Activated T-helper 1 cell treated with anti-CD3 and anti-CD28 coated beads, Interleukin-12 subunit alpha, Interleukin-12 subunit beta, Interleukin-2, Interleukin-4 antibody, amounts not matched to agents 30 ng/mL and 10 ng/mL and 1 ng/mL, durations not matched to agents 14 hours and 24 hours and 36 hours (primary cell): ENCODE measurements around the gene BDH2. TPM values are rescaled to one million over a fixed set of nuclear protein-coding genes. Genes with fewer than 3 reads are reported as not detected.

Source experiments
- DNase-seq: peaks from one replicate; pipeline ENCODE4 v3.0.0; 2021; ENCODE audit warnings: low spot score
- H3K27ac Mint-ChIP-seq: one replicate; pipeline ENCODE4 v1.8.0; 2021; ENCODE audit warnings: mild to moderate bottlenecking, mixed read lengths
- H3K27me3 Mint-ChIP-seq: one replicate; pipeline ENCODE4 v1.8.0; 2022; ENCODE audit warnings: mild to moderate bottlenecking, moderate library complexity, mixed read lengths; ENCODE audit not compliant: insufficient read depth
- H3K36me3 Mint-ChIP-seq: one replicate; pipeline ENCODE4 v1.8.0; 2021; ENCODE audit warnings: low read depth, mixed read lengths
- H3K4me1 Mint-ChIP-seq: one replicate; pipeline ENCODE4 v1.8.0; 2021; ENCODE audit warnings: low read depth, mixed read lengths
- H3K4me3 Mint-ChIP-seq: one replicate; pipeline ENCODE4 v1.8.0; 2021; ENCODE audit warnings: mild to moderate bottlenecking, moderate library complexity, mixed read lengths
- H3K9me3 Mint-ChIP-seq: one replicate; pipeline ENCODE4 v1.8.0; 2021; ENCODE audit warnings: mixed read lengths
- intact Hi-C: fragments of 100-400 bp; cut with micrococcal nuclease; formaldehyde crosslinking; loops from one replicate; pipeline ENCODE4 v1.15.1; 2024
- total RNA-seq: library from RNA; stranded (reverse); gene quantifications from 2 replicates; pipeline ENCODE4 v1.2.3, GENCODE V29; 2022

The BDH2 gene
- total RNA-seq, 1 donor from 2014 or later = 11.0 TPM

- H3K27ac Mint-ChIP-seq = peak overlapping the region; percentile 100
- no peaks in the 10 kb centered on the region for H3K27me3 Mint-ChIP-seq
These were observed 23.5 kb downstream of the BDH2 start for GRCh38 chr4:103075894-103076746.

GRCh38 chr4:103075435-103075893 lies 24.2 kb downstream of the BDH2 start:
- Mint-ChIP-seq H3K27me3 (no peaks in the 10 kb centered on the region), H3K4me3 (peak overlapping the region; percentile 99), H3K36me3 (peaks cover 28% of the 10 kb centered on the region), H3K27ac (peak overlapping the region; percentile 100), H3K4me1 (peaks cover 55% of the 10 kb centered on the region), H3K9me3 (no peaks in the 10 kb centered on the region)
- no peak for DNase-seq
- intact Hi-C loops = loop anchor here (2.0 to 5.0 kb wide), 2 partner anchors 573 to 643 kb away; no protein-coding TSS in a partner anchor

More at GRCh38 chr4:103075894-103076746, 23.5 kb downstream of the BDH2 start:
- intact Hi-C loops = loop anchor here (1.0 to 5.0 kb wide), 11 partner anchors 8 to 731 kb away; partner anchors contain the start of genes BDH2, CISD2, SLC39A8 and SLC9B1
- Mint-ChIP-seq H3K4me3 (peak overlapping the region; percentile 99), H3K4me1 (peaks cover 51% of the 10 kb centered on the region), H3K9me3 (no peaks in the 10 kb centered on the region), H3K36me3 (peaks cover 26% of the 10 kb centered on the region)
- peak; percentile 60 for DNase-seq

- intact Hi-C loops = loop anchor here (2.0 to 5.0 kb wide), 2 partner anchors 572 to 643 kb away; no protein-coding TSS in a partner anchor
- H3K9me3 Mint-ChIP-seq = no peaks in the 10 kb centered on the region
- H3K4me3 Mint-ChIP-seq = peak overlapping the region; percentile 99
These were observed 24.7 kb downstream of the BDH2 start for GRCh38 chr4:103074744-103075434.

GRCh38 chr4:103073792-103074438 lies 25.7 kb downstream of the BDH2 start:
- Mint-ChIP-seq H3K36me3 (peaks cover 26% of the 10 kb centered on the region), H3K27ac (peak overlapping the region; percentile 23), H3K4me1 (peaks cover 53% of the 10 kb centered on the region), H3K27me3 (no peaks in the 10 kb centered on the region), H3K4me3 (peak overlapping the region; percentile 99), H3K9me3 (no peaks in the 10 kb centered on the region)
- no peak for DNase-seq
- intact Hi-C loops = loop anchor here (2.0 kb wide), 1 partner anchor 571 kb away; no protein-coding TSS in a partner anchor

More at GRCh38 chr4:103074744-103075434, 24.7 kb downstream of the BDH2 start:
- H3K4me1 Mint-ChIP-seq = peaks cover 56% of the 10 kb centered on the region
- DNase-seq = no peak
- H3K27ac Mint-ChIP-seq = peak overlapping the region; percentile 100
- H3K36me3 Mint-ChIP-seq = peaks cover 29% of the 10 kb centered on the region
- H3K27me3 Mint-ChIP-seq = no peaks in the 10 kb centered on the region

- H3K4me1 Mint-ChIP-seq = peaks cover 30% of the 10 kb centered on the region
- H3K9me3 Mint-ChIP-seq = no peaks in the 10 kb centered on the region
- no peak for DNase-seq
- H3K27me3 Mint-ChIP-seq = no peaks in the 10 kb centered on the region
- intact Hi-C loops = loop anchor here (1.0 kb wide), 1 partner anchor 8 kb away; the partner anchor contains the start of gene SLC9B2
- no peak overlapping the region for H3K27ac Mint-ChIP-seq
- peaks cover 42% of the 10 kb centered on the region for H3K36me3 Mint-ChIP-seq
- no peak overlapping the region for H3K4me3 Mint-ChIP-seq
These were observed 31.6 kb downstream of the BDH2 start for GRCh38 chr4:103067841-103068547.

- H3K27me3 Mint-ChIP-seq = no peaks in the 10 kb centered on the region
- no peak for DNase-seq
- peaks cover 36% of the 10 kb centered on the region for H3K36me3 Mint-ChIP-seq
- H3K27ac Mint-ChIP-seq = no peak overlapping the region
- H3K4me3 Mint-ChIP-seq = no peak overlapping the region
- peaks cover 6% of the 10 kb centered on the region for H3K4me1 Mint-ChIP-seq
- H3K9me3 Mint-ChIP-seq = no peaks in the 10 kb centered on the region
- intact Hi-C loops = no loop called here
These were observed 39.0 kb downstream of the BDH2 start for GRCh38 chr4:103060453-103061148.

- Mint-ChIP-seq H3K36me3 (peaks cover 13% of the 10 kb centered on the region), H3K9me3 (no peaks in the 10 kb centered on the region), H3K4me1 (peaks cover 14% of the 10 kb centered on the region), H3K27ac (no peak overlapping the region), H3K27me3 (no peaks in the 10 kb centered on the region), H3K4me3 (no peak overlapping the region)
- DNase-seq = no peak
- intact Hi-C loops = no loop called here
These were observed 45.6 kb downstream of the BDH2 start for GRCh38 chr4:103054030-103054429.

- Mint-ChIP-seq H3K4me3 (no peak overlapping the region), H3K9me3 (no peaks in the 10 kb centered on the region), H3K4me1 (peaks cover 14% of the 10 kb centered on the region)
These were observed 46.9 kb downstream of the BDH2 start for GRCh38 chr4:103052779-103053178.

GRCh38 chr4:103052145-103052544 lies 47.5 kb downstream of the BDH2 start:
- no peak for DNase-seq
- Mint-ChIP-seq H3K9me3 (no peaks in the 10 kb centered on the region), H3K27me3 (no peaks in the 10 kb centered on the region), H3K4me3 (no peak overlapping the region), H3K27ac (no peak overlapping the region), H3K4me1 (peaks cover 14% of the 10 kb centered on the region), H3K36me3 (peaks cover 19% of the 10 kb centered on the region)
- intact Hi-C loops = no loop called here

More at GRCh38 chr4:103052779-103053178, 46.9 kb downstream of the BDH2 start:
- Mint-ChIP-seq H3K36me3 (peaks cover 16% of the 10 kb centered on the region), H3K27me3 (no peaks in the 10 kb centered on the region), H3K27ac (no peak overlapping the region)
- intact Hi-C loops = no loop called here
- no peak for DNase-seq

- Mint-ChIP-seq H3K27ac (peak overlapping the region; percentile 89), H3K4me1 (peaks cover 23% of the 10 kb centered on the region), H3K9me3 (no peaks in the 10 kb centered on the region), H3K27me3 (no peaks in the 10 kb centered on the region), H3K36me3 (peaks cover 26% of the 10 kb centered on the region), H3K4me3 (no peak overlapping the region)
- no peak for DNase-seq
- intact Hi-C loops = no loop called here
These were observed 48.7 kb downstream of the BDH2 start for GRCh38 chr4:103050736-103051436.
